ENCODE results near the gene MFN2.
A peak's percentile ranks its signal among the peaks of the same experiment; 100 is the strongest.

MFN2 gene

DNA sequence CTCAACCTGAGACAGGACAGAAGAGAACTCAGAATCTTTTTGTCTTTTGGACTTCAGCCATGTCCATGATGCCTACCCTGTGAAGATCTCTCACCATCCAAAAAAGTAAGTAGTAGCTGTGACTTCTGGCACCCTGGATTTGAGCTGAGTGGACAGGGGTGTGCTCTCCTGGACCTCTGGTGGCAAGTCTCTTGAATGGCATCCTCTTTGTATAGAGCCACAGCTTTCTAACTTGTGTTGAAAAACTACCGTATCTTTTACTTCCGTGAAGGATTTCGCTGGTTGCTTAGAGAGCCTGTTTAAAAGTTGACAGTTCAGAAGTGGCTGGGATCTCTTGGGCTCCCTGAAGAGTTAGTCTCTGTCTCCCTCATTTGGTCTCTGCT, 1.8 kb downstream of the MFN2 start:
- TF ChIP-seq, protein P1, sequence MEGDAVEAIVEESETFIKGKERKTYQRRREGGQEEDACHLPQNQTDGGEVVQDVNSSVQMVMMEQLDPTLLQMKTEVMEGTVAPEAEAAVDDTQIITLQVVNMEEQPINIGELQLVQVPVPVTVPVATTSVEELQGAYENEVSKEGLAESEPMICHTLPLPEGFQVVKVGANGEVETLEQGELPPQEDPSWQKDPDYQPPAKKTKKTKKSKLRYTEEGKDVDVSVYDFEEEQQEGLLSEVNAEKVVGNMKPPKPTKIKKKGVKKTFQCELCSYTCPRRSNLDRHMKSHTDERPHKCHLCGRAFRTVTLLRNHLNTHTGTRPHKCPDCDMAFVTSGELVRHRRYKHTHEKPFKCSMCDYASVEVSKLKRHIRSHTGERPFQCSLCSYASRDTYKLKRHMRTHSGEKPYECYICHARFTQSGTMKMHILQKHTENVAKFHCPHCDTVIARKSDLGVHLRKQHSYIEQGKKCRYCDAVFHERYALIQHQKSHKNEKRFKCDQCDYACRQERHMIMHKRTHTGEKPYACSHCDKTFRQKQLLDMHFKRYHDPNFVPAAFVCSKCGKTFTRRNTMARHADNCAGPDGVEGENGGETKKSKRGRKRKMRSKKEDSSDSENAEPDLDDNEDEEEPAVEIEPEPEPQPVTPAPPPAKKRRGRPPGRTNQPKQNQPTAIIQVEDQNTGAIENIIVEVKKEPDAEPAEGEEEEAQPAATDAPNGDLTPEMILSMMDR (IDR thresholded peaks at IDR 0.05; ENCODE audit: control insufficient read depth, insufficient read depth, low read depth, low read length, missing control alignments), result peak; percentile 59
- H3K4me3 ChIP-seq (ENCODE audit: control insufficient read depth, low read depth, low read length), result no peak overlapping the region
- DNase-seq (ENCODE audit: low read depth), result no peak

DNA sequence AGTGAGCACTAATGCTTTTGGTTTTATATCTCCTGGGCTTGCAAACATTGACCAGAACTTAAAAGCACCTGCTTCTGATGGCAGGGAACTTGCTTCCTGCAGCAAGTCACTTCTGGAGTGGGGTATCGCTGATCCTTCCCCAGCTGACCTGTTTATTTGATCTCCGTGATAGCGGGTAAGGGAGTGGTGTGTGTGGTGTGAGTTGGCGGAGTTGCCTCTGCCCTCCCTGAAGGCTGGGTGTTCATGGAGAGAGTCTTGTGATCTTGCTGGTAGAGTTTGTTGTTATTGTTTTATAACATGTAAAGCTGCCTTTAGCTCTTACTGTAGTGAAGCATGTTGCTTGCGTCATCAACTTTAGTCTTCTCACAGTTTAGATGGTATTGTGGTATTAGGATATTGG, 3.9 kb downstream of the MFN2 start:
- no peak overlapping the region for H3K4me3 ChIP-seq (ENCODE audit: control insufficient read depth, low read depth, low read length)
- TF ChIP-seq, protein P1 (IDR thresholded peaks at IDR 0.05; ENCODE audit: control insufficient read depth, insufficient read depth, low read depth, low read length, missing control alignments), result no peak

DNA sequence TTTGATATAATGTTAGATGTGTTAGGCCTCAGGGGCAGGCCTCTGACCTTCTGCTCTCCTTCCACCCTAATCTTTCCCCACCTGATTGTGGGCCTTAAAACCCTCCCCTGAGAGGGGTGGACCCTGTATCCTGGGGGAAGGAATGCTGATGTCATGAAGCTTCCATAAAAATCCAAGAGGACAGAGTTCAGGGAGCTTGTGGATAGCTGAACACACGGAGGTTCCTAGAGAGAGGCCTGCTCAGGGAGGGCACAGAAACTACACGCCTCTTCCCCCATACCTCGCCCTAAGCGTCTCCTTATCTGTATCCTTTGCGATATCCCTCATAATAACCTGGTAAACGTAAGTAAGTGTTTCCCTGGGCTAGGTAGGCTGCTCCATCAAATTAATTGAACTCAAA, 4.3 kb downstream of the MFN2 start:
- no peak for DNase-seq (ENCODE audit: low read depth)
- TF ChIP-seq, protein P1 (IDR thresholded peaks at IDR 0.05; ENCODE audit: control insufficient read depth, insufficient read depth, low read depth, low read length, missing control alignments), result no peak
- no peak overlapping the region for H3K4me3 ChIP-seq (ENCODE audit: control insufficient read depth, low read depth, low read length)

More for the DNA sequence above, 3.9 kb downstream of the MFN2 start:
- no peak for DNase-seq (ENCODE audit: low read depth)

DNA sequence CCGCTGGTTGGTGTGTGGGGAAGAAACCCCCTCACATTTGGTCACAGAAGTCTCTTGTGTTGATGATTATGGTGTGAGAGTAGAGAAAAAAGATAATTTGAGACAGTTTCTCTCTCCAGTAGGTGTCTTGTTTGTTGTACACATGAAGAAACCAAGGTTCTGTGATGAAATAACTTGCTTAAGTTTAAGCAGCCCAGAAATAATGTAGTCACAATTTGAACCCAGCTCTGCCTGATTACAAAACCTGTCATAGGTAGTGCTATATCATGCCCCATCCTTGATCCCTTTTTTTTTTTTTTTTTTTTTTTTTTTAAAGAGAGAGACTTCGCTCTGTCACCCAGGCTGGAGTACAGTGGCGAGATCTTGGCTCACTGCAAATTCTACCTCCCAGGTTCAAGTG, 4.9 kb downstream of the MFN2 start:
- DNase-seq (ENCODE audit: low read depth), result no peak
- TF ChIP-seq, protein P1 (IDR thresholded peaks at IDR 0.05; ENCODE audit: control insufficient read depth, insufficient read depth, low read depth, low read length, missing control alignments), result no peak
- H3K4me3 ChIP-seq (ENCODE audit: control insufficient read depth, low read depth, low read length), result no peak overlapping the region

DNA sequence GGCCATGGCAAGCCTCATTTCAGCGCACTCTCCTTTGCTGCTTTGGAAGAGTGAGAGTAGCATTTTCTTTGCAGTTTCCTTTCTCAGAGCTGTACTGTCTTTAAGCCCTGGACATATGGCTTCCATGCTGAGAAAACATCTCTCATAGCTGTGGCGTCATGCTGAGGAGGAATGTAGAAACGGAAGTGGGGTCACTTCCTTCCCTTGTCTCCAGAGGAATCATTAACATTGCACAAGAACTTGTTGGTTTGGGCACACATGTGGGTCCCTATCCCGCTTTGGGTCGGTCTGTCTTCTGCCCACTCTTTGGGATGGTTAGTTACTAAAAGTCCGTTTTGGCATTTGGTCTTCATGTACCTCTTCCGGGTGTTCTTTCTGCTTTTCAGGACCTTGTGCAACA, 5.6 kb downstream of the MFN2 start:
- DNase-seq (ENCODE audit: low read depth), result no peak
- TF ChIP-seq, protein P1 (IDR thresholded peaks at IDR 0.05; ENCODE audit: control insufficient read depth, insufficient read depth, low read depth, low read length, missing control alignments), result no peak
- no peak overlapping the region for H3K4me3 ChIP-seq (ENCODE audit: control insufficient read depth, low read depth, low read length)

DNA sequence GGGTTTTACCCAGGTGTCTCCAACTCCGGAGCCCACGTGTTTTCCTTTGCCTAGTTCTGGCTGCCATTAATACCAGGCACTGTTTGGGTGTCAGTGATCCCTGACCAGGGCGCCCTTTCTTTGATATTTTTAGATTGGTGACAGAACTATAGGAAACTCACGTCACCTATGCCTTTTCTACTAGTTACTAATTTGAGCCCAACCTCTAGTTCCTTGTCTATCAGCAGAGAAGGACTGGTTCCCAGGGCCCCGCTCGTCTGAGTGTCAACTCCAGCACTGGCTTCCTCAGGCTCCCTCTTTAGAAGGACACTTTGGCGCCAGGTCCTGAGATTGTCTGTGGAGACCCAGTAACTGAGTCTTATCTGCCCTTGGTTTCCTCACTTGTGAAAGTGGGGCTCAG, 9.4 kb downstream of the MFN2 start:
- DNase-seq (ENCODE audit: low read depth), result no peak
- TF ChIP-seq, protein P1 (IDR thresholded peaks at IDR 0.05; ENCODE audit: control insufficient read depth, insufficient read depth, low read depth, low read length, missing control alignments), result no peak
- no peak overlapping the region for H3K4me3 ChIP-seq (ENCODE audit: control insufficient read depth, low read depth, low read length)

Data from AG09309 (cell line).